ENCODE measurements around the gene IFIT2. TPM values are rescaled to one million over a fixed set of nuclear protein-coding genes. Genes with fewer than 3 reads are reported as not detected.
"Not testable (repeated sequence)": the region's sequence is repeated elsewhere in the genome, so short reads cannot be mapped to it uniquely, and the experiment has no call there.

Gene IFIT2, protein sequence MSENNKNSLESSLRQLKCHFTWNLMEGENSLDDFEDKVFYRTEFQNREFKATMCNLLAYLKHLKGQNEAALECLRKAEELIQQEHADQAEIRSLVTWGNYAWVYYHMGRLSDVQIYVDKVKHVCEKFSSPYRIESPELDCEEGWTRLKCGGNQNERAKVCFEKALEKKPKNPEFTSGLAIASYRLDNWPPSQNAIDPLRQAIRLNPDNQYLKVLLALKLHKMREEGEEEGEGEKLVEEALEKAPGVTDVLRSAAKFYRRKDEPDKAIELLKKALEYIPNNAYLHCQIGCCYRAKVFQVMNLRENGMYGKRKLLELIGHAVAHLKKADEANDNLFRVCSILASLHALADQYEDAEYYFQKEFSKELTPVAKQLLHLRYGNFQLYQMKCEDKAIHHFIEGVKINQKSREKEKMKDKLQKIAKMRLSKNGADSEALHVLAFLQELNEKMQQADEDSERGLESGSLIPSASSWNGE
- 3.9 and 4.6 TPM in 2 replicates for total RNA-seq
- 2.4 and 2.9 TPM in 2 replicates for polyA plus RNA-seq

DNA sequence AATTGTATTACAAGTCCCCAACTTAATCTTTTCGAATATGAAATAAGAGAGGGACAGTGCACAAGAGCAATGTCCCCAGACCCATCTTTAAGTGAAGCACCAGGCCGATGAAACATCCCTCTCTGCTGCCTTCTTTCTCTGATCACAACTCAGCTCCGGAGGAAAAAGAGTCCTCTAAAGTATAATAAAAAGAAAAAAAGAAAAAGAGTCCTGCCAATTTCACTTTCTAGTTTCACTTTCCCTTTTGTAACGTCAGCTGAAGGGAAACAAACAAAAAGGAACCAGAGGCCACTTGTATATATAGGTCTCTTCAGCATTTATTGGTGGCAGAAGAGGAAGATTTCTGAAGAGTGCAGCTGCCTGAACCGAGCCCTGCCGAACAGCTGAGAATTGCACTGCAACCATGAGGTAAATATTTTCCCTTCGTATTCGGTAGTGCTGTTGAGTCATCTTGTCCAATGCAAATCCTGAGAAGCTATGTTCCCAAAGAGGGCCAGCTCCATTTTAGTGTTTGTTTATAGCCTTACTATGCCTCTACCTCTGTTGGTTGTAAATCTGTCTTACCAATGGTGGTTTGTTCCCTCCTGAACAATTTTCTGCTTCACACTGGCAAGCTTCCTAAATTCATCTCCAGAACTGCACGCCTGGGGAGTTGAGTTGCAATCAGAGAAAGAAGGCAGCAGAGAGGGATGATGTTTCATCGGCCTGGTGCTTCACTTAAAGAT is at the start of gene IFIT2:
TSS of gene IFIT2 (plus strand) at position 326 of the 725 bp plus-strand sequence. CDS start at position 404, 78 bp downstream.
- no peaks in the 10 kb centered on the region for H3K36me3 ChIP-seq (replicated peaks; ENCODE audit: insufficient read depth, low read depth)
- H3K9me3 ChIP-seq (ENCODE audit: low read depth), result no peaks in the 10 kb centered on the region
- no peaks in the 10 kb centered on the region for H4K20me1 ChIP-seq (ENCODE audit: insufficient read depth, poor library complexity, severe bottlenecking)
- no peaks in the 10 kb centered on the region for H3K27me3 ChIP-seq
- peak within 1 kb of the TSS; percentile 72 for H3K4me2 ChIP-seq
- WGBS (ENCODE audit: low lambda C conversion rate, missing lambda C conversion rate), result 29% methylated on average over 10 of the region's 10 CpGs
- no peaks in the 10 kb centered on the region for H3K9me2 ChIP-seq (replicated peaks; ENCODE audit: insufficient read depth)
- DNase-seq (ENCODE audit: low spot score), result peak; percentile 59
- H3K4me3 ChIP-seq, result peak within 1 kb of the TSS; percentile 1
- H3K79me2 ChIP-seq, result no peaks in the 10 kb centered on the region
- peak within 1 kb of the TSS; percentile 38 for H2AFZ ChIP-seq
- H3K4me1 ChIP-seq (ENCODE audit: insufficient read depth), result peaks cover 5% of the 10 kb centered on the region
- H3K27ac ChIP-seq, result peak within 1 kb of the TSS; percentile 81
- no peak for TF ChIP-seq EZH2phosphoT487 (IDR thresholded peaks at IDR 0.05; ENCODE audit: low read depth, severe bottlenecking, unreplicated experiment)
- TF ChIP-seq, protein P1, sequence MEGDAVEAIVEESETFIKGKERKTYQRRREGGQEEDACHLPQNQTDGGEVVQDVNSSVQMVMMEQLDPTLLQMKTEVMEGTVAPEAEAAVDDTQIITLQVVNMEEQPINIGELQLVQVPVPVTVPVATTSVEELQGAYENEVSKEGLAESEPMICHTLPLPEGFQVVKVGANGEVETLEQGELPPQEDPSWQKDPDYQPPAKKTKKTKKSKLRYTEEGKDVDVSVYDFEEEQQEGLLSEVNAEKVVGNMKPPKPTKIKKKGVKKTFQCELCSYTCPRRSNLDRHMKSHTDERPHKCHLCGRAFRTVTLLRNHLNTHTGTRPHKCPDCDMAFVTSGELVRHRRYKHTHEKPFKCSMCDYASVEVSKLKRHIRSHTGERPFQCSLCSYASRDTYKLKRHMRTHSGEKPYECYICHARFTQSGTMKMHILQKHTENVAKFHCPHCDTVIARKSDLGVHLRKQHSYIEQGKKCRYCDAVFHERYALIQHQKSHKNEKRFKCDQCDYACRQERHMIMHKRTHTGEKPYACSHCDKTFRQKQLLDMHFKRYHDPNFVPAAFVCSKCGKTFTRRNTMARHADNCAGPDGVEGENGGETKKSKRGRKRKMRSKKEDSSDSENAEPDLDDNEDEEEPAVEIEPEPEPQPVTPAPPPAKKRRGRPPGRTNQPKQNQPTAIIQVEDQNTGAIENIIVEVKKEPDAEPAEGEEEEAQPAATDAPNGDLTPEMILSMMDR (IDR thresholded peaks at IDR 0.05; ENCODE audit: poor library complexity), result no peak
- no peak for TF ChIP-seq EZH2 (IDR thresholded peaks at IDR 0.05; ENCODE audit: borderline replicate concordance)

DNA sequence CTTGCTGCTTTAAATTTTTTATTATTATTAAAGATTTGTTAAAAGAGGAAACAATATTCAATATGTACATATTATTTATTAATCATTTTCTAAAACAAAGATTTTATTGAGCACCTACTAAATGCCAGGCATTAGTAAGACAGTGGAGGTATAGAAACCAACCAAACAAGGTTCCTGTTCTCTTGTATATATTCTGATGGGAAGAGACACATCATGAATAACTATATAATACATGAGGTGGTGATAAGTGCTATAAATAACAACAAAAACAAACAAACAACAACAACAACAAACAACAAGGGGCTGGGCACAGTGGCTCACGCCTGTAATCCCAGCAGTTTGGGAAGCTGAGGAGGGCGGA is 49.6 kb upstream of the IFIT2 start:
- no peaks in the 10 kb centered on the region for H4K20me1 ChIP-seq (ENCODE audit: insufficient read depth, poor library complexity, severe bottlenecking)
- H3K36me3 ChIP-seq (replicated peaks; ENCODE audit: insufficient read depth, low read depth), result no peaks in the 10 kb centered on the region
- no peaks in the 10 kb centered on the region for H3K4me1 ChIP-seq (ENCODE audit: insufficient read depth)
- 91% methylated on average over 2 of the region's 2 CpGs for WGBS (ENCODE audit: low lambda C conversion rate, missing lambda C conversion rate)
- no peak overlapping the region for H2AFZ ChIP-seq
- H3K27ac ChIP-seq, result no peak overlapping the region
- H3K79me2 ChIP-seq, result peaks cover 15% of the 10 kb centered on the region
- TF ChIP-seq, protein P1 (IDR thresholded peaks at IDR 0.05; ENCODE audit: poor library complexity), result no peak
- TF ChIP-seq EZH2 (IDR thresholded peaks at IDR 0.05; ENCODE audit: borderline replicate concordance), result no peak
- H3K27me3 ChIP-seq, result no peaks in the 10 kb centered on the region
- no peak overlapping the region for H3K4me3 ChIP-seq
- no peaks in the 10 kb centered on the region for H3K9me2 ChIP-seq (replicated peaks; ENCODE audit: insufficient read depth)
- H3K9me3 ChIP-seq (ENCODE audit: low read depth), result no peaks in the 10 kb centered on the region
- peak overlapping the region; percentile 81 for H3K4me2 ChIP-seq
- no peak for DNase-seq (ENCODE audit: low spot score)

DNA sequence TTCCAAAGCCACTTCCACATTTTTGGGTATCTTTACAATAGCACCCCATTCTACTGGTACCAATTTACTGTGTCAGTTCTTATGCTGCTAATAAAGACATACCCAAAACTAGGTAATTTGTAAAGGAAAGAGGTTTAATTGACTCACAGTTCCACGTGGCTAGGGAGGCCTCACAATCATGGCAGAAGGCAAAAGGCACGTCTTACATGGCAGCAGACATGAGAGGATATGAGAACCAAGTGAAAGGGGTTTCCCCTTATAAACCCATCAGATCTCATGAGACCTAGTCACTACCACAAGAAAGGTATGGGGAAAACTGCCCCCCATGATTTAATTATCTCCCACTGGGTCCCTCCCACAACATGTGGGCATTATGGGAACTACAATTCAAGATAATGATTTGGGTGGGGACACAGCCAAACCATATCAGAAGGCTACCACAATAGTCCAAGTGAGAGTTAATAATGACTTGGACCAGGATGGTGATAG is 46.7 kb upstream of the IFIT2 start:
- DNase-seq (ENCODE audit: low spot score); H3K27ac ChIP-seq; H3K4me1 ChIP-seq (ENCODE audit: insufficient read depth); H3K27me3 ChIP-seq; H3K9me3 ChIP-seq (ENCODE audit: low read depth); H3K4me2 ChIP-seq; H3K9me2 ChIP-seq (replicated peaks; ENCODE audit: insufficient read depth); H2AFZ ChIP-seq; H3K36me3 ChIP-seq (replicated peaks; ENCODE audit: insufficient read depth, low read depth); H4K20me1 ChIP-seq (ENCODE audit: insufficient read depth, poor library complexity, severe bottlenecking); H3K79me2 ChIP-seq; H3K4me3 ChIP-seq: not testable (repeated sequence)
- 81% methylated on average over 2 of the region's 2 CpGs for WGBS (ENCODE audit: low lambda C conversion rate, missing lambda C conversion rate)

DNA sequence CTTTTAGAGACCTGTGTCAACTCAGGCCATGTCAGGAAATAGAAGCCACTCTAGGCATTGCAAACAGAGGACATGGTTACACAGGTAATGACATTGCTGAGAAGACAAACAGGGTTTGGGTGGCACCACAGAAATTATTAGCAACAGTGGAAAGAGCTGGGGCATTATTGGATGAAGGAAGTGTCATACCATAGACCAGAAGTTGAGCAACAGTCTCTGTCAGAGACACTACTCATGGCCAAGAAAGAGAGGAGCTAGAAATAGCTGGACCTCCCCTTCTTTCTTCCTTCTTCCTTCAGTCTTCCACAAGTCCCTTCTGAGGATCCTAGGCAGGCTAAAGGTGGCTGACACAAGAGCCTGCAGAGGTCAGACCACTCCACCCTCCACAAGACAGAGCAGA is 46.1 kb upstream of the IFIT2 start:
- Histone ChIP-seq H3K79me2 (no peaks in the 10 kb centered on the region), H3K9me3 (ENCODE audit: low read depth) (no peaks in the 10 kb centered on the region), H3K4me3 (no peak overlapping the region), H3K36me3 (replicated peaks; ENCODE audit: insufficient read depth, low read depth) (no peaks in the 10 kb centered on the region), H3K27me3 (no peaks in the 10 kb centered on the region), H4K20me1 (ENCODE audit: insufficient read depth, poor library complexity, severe bottlenecking) (no peaks in the 10 kb centered on the region), H3K4me1 (ENCODE audit: insufficient read depth) (peaks cover 3% of the 10 kb centered on the region), H3K27ac (no peak overlapping the region), H3K9me2 (replicated peaks; ENCODE audit: insufficient read depth) (no peaks in the 10 kb centered on the region), H3K4me2 (no peak overlapping the region), H2AFZ (no peak overlapping the region)
- no peak for DNase-seq (ENCODE audit: low spot score)
- TF ChIP-seq, protein P1 (IDR thresholded peaks at IDR 0.05; ENCODE audit: poor library complexity), result no peak
- no peak for TF ChIP-seq EZH2phosphoT487 (IDR thresholded peaks at IDR 0.05; ENCODE audit: low read depth, severe bottlenecking, unreplicated experiment)
- no peak for TF ChIP-seq EZH2 (IDR thresholded peaks at IDR 0.05; ENCODE audit: borderline replicate concordance)
